ENCODE results near the gene GPR151.

- TF ChIP-seq EZH2 (IDR thresholded peaks at IDR 0.05; ENCODE audit: low read length) (no peak), CTCF (optimal IDR thresholded peaks at IDR 0.05 in 1 of 3, IDR thresholded peaks at IDR 0.05 in 1 of 3, conservative IDR thresholded peaks at IDR 0.05 in 1 of 3; ENCODE audit: extremely low read depth in 1 of 3, insufficient read depth in 2 of 3, low read length in 3 of 3) (no peak)
Observed at GRCh38 chr5:146490089-146490843, 25.7 kb downstream of the GPR151 start.
